Measurements from ENCODE around the gene ZYG11B. TPM values are rescaled to one million over a fixed set of nuclear protein-coding genes. Genes with fewer than 3 reads are reported as not detected.

Gene ZYG11B
- total and polyA plus RNA-seq, 12 donors, result 9.1 to 84.3 (median 63.6) TPM

- Histone ChIP-seq H3K27me3 (peaks cover 0 to 33% (median 17%) of the 10 kb centered on the region in 7 donors), H3K4me1 (peaks cover 0 to 5% (median under 1%) of the 10 kb centered on the region in 9 donors), H3K36me3 (no peaks in the 10 kb centered on the region), H3K9me3 (no peaks in the 10 kb centered on the region), H3K27ac (no peak overlapping the region), H3K4me3 (no peak overlapping the region)
- DNase-seq (no peak), ATAC-seq (no peak)
- intact Hi-C loops (cut with DNase I), result no loop called here
- no peak for TF ChIP-seq CTCF (IDR thresholded peaks at IDR 0.05)
- 82 to 87% methylated on average over 5 of the region's 5 CpGs for WGBS, 2 donors
Measured at GRCh38 chr1:52848423-52848822, 122.2 kb downstream of the ZYG11B start.

DNA sequence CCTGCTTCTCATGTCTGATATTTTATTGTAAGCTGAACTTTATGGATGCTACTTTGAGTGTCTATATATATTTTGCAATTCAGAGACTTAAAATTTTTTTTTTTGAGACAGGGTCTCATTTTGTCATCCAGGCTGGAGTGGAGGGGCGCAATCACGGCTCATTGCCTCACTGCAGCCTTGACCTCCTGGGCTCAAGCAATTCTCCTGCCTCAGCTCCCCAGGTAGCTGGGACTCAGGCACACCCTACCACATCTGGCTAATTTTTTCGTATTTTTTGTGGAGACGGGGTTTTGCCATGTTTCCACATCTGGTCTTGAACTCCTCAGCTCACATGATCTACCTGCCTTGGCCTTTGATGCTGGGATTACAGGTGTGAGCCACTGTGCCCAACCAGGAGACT, 124.7 kb downstream of the ZYG11B start:
- no peaks in the 10 kb centered on the region for H3K36me3 ChIP-seq
- no peak overlapping the region for H3K27ac ChIP-seq
- intact Hi-C loops (cut with DNase I), result no loop called here
- H3K9me3 ChIP-seq, result no peaks in the 10 kb centered on the region
- H3K4me1 ChIP-seq, result no peaks in the 10 kb centered on the region
- no peak overlapping the region for H3K4me3 ChIP-seq
- 89 to 93% methylated on average over 4 of the region's 4 CpGs for WGBS, 2 donors
- peaks cover 0 to 14% (median 0%) of the 10 kb centered on the region in 7 donors for H3K27me3 ChIP-seq
- ATAC-seq (no peak), DNase-seq (no peak)
- no peak for TF ChIP-seq CTCF (IDR thresholded peaks at IDR 0.05)

GRCh38 chr1:52852854-52853253, 126.6 kb downstream of the ZYG11B start:
- no peak for TF ChIP-seq CTCF (IDR thresholded peaks at IDR 0.05)
- DNase-seq (no peak), ATAC-seq (no peak)
- 74 to 76% methylated on average over 2 of the region's 2 CpGs for WGBS, 2 donors
- intact Hi-C loops (cut with DNase I), result no loop called here
- H3K4me3 ChIP-seq, result no peak overlapping the region
- H3K27ac ChIP-seq, result no peak overlapping the region
- H3K9me3 ChIP-seq, result no peaks in the 10 kb centered on the region
- peaks cover 0 to 6% (median 0%) of the 10 kb centered on the region in 7 donors for H3K27me3 ChIP-seq
- H3K4me1 ChIP-seq, result no peaks in the 10 kb centered on the region
- H3K36me3 ChIP-seq, result no peaks in the 10 kb centered on the region

DNA sequence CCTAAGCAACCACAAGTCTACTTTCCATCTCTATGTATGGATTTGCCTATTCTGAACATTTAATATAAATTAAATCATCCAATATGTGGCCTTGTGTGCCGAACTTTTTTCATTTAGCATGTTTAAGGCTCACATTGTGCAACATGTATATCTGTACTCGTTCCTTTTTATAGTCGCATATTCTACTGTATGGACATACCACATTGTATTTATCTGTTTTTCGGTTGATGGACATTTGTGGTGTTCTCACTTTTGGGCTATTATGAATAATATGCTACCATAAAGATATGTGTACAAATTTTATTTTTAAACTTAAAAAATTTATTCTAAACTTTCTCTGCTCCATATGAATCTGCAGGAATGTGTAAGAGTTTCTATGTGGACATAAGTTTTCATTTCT, 129.3 kb downstream of the ZYG11B start:
- Histone ChIP-seq H3K36me3 (no peaks in the 10 kb centered on the region), H3K4me3 (no peak overlapping the region), H3K27ac (no peak overlapping the region), H3K4me1 (no peaks in the 10 kb centered on the region), H3K27me3 (peaks cover 0 to 6% (median 0%) of the 10 kb centered on the region in 7 donors), H3K9me3 (no peaks in the 10 kb centered on the region)
- DNase-seq (no peak), ATAC-seq (no peak)
- no peak for TF ChIP-seq CTCF (IDR thresholded peaks at IDR 0.05)
- intact Hi-C loops (cut with DNase I), result no loop called here
- 93 to 96% methylated on average over 4 of the region's 4 CpGs for WGBS, 2 donors

All from heart right ventricle (tissue), 16 donors.